GM12891 (cell line): ENCODE data around the gene STAT3.

Source experiments
- PAX5 ChIP-seq: IDR thresholded peaks from 2 replicates; pipeline ENCODE4 v1.6.1; 2011; ENCODE audit warnings: low read length, moderate library complexity, mild to moderate bottlenecking; ENCODE audit not compliant: insufficient read depth, severe bottlenecking
- POLR2A ChIP-seq: IDR thresholded peaks from 2 replicates; pipeline ENCODE4 v1.6.1; 2011; ENCODE audit warnings: low read depth, low read length, control low read depth
- POLR2AphosphoS5 ChIP-seq: IDR thresholded peaks from 2 replicates; pipeline ENCODE4 v1.6.1; 2011; ENCODE audit warnings: low read depth, low read length, control low read depth
- POU2F2 ChIP-seq: IDR thresholded peaks from 2 replicates; pipeline ENCODE4 v1.6.1; 2011; ENCODE audit warnings: low read depth, mild to moderate bottlenecking, control low read depth, low read length, moderate library complexity
- SPI1 ChIP-seq: IDR thresholded peaks from 2 replicates; pipeline ENCODE4 v1.6.1; 2011; ENCODE audit warnings: low read depth, low read length, control low read depth
- TAF1 ChIP-seq: IDR thresholded peaks from 2 replicates; pipeline ENCODE4 v1.6.1; 2011; ENCODE audit warnings: low read depth, low read length, control low read depth

GRCh38 chr17:42270170-42270535 lies 118.1 kb downstream of the STAT3 start:
- no peak for TF ChIP-seq TAF1
- TF ChIP-seq POLR2A: no peak
- TF ChIP-seq POLR2AphosphoS5: no peak
- TF ChIP-seq PAX5: no peak
- no peak for TF ChIP-seq SPI1
- no peak for TF ChIP-seq POU2F2
